GM21528 (cell line): ENCODE results near the gene MYOD1.

Experiments used
- ATAC-seq: cut with Tn5 transposase; IDR thresholded peaks from one replicate; pipeline ENCODE4 v1.9.1; 2021; ENCODE audit warnings: mild to moderate bottlenecking, moderate library complexity; ENCODE audit not compliant: unreplicated experiment, low FRiP score

MYOD1 gene

DNA sequence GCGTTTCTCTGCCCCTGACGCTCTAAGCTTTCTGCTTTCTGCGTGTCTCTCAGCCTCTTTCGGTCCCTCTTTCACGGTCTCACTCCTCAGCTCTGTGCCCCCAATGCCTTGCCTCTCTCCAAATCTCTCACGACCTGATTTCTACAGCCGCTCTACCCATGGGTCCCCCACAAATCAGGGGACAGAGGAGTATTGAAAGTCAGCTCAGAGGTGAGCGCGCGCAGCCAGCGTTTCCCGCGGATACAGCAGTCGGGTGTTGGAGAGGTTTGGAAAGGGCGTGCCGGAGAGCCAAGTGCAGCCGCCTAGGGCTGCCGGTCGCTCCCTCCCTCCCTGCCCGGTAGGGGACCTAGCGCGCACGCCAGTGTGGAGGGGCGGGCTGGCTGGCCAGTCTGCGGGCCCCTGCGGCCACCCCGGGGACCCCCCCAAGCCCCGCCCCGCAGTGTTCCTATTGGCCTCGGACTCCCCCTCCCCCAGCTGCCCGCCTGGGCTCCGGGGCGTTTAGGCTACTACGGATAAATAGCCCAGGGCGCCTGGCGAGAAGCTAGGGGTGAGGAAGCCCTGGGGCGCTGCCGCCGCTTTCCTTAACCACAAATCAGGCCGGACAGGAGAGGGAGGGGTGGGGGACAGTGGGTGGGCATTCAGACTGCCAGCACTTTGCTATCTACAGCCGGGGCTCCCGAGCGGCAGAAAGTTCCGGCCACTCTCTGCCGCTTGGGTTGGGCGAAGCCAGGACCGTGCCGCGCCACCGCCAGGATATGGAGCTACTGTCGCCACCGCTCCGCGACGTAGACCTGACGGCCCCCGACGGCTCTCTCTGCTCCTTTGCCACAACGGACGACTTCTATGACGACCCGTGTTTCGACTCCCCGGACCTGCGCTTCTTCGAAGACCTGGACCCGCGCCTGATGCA is at the start of gene MYOD1:
TSS of gene MYOD1 (plus strand) at position 544 of the 910 bp plus-strand sequence. CDS start at position 756, 212 bp downstream.
- ATAC-seq = no peak

DNA sequence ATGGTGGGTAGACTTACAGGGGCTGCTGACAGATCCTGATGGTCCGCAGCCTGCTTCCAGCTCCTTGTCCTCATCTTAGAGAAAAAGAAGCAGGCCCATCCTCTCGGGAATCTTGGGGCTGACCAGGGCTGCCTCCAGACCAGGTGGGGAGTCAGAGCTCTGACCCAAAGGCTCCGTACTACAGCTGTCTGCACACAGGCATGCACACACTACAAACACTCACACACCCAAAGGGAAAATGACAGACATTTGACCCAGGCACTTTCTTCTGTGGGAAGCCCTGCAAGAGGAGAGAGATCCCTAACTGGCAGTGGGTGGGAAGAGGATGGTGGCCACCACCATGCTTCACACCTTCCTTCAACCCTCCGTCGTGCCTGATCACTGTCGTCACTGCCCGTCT is 46.9 kb upstream of the MYOD1 start:
- no peak for ATAC-seq

DNA sequence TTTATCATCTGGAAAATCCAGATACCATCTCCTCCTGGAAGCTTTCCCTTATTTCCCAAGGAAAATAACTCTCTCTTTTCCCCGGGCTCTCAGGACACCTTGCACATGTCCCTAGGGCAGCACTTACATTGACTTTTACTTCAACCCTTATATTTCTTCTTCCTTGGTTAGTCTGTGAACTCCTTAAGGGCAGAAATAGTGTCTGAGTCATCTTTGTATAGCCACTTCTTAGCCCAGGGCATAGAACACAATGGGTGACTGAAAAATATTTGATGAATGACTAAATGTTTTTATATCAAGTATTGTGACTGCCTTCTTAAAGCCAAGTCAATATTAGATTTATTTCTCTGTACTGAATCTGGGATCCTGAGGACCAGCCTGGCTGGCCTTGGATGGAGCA is 45.4 kb upstream of the MYOD1 start:
- no peak for ATAC-seq

DNA sequence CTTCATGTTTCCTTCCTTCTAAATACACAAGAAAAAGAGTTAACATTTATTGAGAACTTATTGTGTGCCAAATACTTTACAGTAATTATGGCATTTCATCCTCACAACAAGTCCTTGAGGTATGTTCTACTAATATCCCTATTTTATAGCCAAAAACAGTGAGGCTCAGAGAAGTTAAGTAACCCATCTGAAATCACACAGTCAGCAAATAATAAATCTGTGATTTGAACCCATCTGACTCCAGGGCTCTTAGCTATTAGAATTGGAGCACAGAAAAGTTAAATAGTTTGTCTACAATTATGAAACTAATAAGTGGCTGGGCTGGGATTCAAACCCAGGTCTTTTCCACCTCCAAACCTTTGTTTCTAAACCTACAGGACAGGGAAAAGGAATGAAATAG is 36.5 kb upstream of the MYOD1 start:
- no peak for ATAC-seq

DNA sequence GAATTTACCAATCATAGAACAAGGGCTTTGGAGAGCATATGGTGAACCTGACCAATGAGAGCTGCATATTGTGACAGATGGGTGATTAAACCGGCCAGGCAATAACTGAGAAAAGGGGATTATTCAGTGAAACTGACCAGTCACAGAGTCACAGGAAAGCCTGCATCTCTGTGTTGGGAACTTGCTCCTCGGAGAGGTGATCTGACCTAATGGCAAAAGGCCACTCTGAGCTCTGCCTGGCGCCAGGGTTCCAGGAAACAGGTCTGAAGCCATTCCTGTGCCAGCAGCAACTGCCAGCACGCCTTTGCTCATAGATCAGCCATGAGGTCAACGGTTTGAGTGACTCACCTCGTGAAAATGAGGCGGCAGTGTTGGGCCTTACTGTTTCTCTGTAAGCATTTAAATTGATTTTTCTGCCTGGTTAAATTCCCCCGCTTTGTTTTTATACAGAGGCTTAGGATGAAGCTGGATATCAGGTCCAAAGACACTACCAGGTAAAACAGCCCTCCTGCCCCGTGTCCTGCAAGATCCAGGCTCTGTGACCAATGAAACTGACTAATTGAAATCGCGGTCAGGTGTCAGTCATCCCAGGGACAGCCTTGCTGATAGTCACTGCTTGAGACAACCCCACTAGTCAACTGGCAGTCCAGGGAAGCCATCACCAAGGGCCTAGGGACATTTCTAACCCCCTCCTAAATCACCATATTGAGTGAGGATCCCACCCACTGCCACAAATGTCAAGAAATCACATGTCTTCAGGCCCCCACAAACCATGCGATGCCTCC is 35.8 kb upstream of the MYOD1 start:
- ATAC-seq = no peak

DNA sequence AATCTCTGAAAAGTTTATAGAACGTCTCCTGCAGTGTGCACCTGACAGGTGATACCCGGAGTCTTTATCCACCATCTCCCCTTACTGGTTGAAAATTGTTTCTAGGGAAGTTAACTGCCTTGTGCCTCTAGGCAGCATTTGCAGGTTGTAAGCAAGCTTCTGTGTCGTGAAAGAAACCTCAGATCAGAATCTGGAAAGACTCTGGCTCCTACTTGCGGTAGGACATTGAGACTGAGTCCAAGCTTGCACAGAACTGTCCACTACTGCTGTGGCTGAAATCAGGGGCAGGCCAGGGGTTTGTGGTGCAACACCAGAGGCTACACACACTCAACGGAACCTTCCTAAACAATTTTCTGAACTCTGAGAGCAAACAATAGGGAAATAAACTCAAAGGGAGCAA is 34.8 kb upstream of the MYOD1 start:
- ATAC-seq = no peak

DNA sequence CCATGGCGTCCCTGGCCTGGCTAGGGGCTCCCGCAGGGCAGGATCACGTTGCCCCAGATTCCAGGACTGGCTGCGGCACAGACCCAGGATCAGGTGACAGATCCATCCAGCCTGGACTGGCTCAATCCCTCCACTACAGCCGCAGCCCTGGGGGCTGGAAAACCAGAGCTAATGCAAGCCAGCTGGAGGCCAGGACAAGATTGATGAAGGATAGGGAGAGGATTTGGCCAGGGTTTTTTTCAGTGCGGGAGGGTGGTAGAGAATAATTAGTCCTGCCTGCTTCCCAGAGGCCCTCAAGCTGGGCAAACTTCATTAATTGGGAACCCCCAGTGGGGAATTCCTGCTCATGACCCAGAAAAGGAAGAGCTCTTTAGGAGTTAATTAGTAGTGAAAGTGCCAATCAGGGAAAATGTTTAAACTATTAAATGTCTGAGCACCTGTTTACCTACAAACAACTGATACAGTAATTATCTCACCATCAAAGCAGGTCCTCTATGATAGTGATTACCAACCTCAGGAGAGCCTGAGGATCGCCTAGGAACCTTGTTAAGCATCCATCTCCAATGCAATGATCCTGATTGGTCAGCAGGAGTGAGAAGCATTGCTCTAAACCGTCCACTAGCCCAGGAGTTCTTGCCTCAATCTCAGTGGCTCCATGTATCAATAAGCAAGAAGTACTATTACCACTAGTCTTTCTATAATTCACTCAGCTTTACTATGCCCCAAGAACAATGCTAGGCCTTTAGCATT is 33.0 kb upstream of the MYOD1 start:
- ATAC-seq = no peak

DNA sequence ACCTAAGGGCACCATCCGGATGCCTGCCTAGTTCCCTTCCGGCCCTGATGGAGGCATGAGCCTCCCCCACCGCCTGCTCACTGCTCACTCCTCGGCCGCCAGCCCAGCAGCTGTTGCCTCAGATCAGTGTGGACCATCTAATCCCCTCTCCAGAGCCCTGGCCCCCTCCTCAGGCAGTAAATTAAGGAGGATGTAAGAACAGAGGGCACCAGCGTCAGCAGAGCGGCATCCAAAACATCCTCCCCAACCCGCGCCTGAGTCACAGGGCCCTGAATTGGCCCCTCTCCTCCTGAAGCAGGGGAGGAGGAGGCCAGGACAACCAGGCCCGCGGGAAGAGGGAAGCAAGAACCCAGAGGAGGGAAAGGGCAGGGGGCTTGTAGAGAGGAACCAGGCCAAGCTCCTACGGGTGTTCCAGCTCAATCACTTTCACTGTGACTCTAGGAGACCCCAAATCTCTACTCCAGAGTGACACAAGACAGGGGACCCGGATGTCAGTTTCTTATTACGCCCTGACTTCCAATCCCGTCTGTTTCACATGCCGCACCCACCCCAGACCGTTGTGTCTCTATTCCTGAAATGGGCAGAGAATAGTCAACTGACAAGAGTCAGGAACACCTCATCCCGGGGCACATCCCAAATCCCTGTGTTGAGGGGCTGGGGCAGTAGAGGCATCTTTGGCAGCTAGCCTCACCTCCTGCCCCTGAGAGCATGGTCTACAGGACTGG is 31.3 kb upstream of the MYOD1 start:
- no peak for ATAC-seq

DNA sequence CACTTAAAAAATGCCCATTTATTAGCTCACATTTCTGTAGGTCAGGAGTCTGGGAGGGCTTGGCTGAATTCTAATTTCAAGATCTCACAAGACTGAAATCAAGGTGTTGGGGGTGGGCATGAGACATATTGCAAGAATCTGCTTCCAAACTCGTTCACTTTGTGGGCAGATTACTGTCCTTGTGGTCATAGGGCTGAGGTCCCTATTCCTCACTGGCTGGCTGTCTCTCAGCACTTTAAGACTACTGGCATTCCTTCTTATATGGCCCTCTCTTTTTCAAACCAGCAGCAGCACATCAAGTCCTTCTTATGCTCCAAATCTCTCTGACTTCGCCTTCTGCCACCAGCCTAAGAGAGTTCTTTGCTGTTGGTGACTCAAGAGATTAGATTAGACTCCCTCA is 27.8 kb upstream of the MYOD1 start:
- no peak for ATAC-seq

DNA sequence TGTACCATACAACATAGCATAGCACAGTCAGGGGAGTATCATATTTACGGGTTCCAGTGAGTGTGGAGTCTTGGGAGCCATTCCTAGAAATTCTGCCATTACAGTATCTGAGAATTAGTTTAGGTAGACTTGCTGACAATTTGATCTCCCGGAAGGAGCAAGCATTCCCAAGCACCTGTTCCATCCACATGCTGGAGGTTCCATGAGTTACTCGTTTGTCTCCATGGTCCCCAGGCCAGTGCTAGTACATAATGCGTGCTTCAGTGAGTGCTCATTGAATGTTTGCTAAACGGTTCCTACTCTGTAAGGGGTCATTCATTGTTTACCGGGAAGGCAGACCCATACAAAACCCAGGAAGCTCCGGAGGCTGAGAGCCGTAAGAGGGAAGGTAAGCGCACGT is 27.4 kb upstream of the MYOD1 start:
- ATAC-seq = no peak

DNA sequence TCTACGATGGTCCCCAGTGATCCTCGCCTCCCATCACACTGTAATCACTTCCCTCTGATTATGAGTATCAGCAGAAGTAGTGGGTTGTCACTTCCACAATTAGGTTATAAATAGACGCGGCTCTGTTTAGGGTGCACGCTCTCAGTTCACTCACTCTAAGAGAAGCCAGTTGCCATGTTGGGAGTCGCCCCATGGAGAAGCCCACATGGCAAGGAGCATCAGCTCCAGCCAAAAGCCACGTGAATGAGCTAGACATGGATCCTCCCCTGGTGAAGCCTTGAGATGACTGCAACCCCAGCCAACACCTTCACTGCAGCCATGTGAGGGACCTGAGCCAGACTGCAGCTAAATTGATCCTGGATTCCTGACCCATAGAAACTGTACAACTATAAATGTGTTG is 26.4 kb upstream of the MYOD1 start:
- no peak for ATAC-seq

DNA sequence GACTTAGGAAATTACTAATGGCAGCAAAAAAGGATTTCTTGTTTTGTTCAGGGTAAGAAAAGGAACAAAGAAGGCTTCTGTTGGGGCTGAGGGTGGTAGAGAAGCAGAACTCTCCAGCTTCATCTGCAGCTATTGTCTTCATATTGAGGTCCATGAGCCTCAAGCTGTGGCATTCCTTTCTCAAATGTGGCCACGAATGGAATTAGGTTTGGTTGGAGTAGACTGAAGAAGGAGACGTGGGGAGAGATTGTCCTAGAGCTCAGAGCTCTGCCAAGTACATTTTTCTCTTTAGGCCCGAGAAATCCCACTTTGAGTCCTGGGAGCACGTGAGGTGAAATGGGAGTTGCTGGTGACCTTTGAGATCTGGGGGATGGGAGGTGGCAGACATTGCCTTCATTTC is 25.8 kb upstream of the MYOD1 start:
- no peak for ATAC-seq

DNA sequence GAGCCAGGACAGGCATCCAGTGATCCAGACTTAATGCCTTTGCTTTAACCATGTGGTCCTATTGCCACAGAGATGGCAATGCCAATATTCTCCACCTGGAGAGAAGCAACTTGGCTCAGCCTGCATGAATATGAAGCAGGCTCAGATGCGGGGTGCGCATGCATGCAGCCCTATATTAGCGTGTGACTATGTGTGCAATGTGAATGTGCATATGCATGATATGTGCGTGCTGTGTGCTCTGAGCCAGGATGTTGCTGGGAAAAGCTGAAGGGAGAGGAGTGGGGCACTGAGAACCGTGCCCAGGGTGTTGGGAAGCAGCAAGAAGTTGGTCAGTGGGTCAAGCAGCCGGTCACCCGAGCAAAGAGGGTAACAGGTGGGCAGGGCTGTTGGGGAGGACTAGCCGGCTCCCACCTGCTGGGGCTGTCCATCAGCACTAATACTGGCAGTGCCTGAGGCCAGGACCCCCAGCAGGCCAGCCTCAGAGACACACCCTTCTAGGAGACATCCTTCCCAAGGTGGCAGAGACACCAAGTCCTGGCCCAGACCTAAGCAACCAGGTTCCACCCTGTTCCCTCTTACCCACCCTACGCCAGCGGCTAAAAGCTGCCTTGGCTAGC is 24.8 kb upstream of the MYOD1 start:
- ATAC-seq = no peak

DNA sequence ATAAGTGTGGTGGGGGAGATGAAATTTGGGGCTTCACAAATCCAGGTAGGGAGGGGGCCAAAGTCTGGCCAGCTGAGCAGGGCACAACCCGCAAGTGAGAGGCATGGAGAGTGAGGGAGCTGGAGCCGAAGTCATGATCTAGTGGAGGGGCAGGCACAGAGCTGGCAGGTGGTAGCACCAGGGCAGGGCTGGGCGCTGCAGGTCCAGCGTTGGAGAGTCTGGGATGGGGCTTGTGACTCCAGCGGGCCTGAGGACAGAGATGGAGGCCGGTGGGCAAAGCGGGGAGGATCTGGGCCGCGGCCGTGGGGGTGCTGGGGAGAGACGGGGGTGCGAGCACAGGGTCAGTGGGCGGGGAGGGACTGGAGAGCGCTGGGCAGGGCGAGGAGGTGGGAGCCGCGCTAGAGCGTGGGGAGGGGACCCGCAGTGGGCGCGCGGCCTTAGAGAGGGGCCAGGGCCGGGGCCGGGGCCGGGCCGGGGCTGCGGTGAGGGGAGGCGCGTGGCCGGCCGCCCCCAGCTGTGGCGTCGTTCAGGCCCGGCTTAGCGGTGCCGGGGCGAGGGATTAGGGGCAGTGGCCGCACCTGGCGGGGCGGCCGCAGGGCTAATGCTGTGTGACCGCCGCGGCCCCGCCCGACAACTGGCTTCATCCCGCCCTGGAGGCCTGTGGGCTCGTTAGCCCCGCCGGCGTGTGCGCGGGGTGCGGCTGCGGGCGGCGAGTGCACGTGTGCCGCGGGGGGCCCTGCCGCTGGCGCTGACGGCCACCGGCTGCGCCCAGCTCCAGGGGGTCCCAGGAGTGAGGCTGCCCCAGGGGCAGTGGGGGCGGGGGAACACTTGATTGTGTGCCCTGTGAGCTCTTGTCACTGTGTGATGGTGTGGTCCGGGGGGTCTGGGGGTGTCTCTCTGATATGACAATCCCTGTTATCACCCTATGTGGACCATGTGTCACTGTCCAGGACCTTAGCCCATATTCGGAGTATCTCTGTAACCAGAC is 23.6 kb upstream of the MYOD1 start:
- ATAC-seq = no peak

DNA sequence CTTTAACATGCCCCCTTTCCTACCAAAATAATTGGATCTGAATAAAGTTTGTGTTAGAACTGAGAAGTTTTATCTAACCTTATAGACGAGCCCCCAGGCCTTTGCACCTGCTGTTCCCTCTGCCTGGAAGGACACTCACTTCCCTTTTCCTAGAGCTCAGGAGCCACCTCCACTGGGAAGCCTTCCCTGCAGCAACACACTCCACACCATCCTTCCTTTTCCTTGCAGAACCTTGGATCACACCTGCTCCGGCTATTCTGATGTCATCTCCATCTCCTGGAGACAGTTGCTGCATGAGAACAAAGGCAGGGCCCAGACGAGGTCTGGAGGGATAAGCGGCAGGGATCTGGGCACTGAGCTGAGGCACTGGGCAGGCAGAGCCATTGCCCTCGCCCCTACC is 22.6 kb upstream of the MYOD1 start:
- ATAC-seq = no peak

DNA sequence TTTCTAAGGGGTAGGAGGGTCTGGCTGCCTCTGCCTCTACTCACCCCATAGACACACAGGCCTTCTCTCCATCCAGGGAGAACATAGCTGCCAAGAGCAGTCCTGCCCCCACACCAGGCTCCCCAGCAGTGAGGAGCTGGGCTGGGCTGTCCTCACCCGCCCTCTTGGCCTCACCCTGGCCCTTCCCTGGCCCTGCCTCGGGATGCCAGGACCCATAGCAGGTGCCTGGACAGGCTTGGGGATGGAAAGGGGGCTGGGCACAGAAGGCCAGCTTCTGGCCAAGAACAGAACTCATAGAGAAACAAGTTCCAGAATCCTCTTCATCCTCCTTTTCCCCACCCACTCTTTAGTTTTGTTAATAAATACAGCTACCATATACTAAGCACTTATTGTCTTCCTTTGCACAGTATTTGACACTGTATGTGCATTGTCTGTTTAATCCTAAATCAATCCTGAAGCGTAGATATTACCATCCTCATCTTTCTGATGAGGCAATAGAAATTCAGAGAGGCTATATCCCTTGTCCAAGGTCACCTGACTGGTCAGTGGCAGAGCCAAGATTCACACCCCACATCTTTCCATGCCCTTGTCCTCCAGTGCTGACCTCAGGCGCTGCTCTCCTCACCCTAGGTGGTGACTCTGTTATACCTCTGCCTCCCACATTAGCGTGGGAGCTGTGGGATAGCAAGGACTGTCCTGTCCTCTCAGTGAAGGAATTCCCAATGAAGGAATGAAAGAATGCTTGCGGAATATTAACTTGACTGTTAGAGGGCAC is 22.0 kb upstream of the MYOD1 start:
- no peak for ATAC-seq

DNA sequence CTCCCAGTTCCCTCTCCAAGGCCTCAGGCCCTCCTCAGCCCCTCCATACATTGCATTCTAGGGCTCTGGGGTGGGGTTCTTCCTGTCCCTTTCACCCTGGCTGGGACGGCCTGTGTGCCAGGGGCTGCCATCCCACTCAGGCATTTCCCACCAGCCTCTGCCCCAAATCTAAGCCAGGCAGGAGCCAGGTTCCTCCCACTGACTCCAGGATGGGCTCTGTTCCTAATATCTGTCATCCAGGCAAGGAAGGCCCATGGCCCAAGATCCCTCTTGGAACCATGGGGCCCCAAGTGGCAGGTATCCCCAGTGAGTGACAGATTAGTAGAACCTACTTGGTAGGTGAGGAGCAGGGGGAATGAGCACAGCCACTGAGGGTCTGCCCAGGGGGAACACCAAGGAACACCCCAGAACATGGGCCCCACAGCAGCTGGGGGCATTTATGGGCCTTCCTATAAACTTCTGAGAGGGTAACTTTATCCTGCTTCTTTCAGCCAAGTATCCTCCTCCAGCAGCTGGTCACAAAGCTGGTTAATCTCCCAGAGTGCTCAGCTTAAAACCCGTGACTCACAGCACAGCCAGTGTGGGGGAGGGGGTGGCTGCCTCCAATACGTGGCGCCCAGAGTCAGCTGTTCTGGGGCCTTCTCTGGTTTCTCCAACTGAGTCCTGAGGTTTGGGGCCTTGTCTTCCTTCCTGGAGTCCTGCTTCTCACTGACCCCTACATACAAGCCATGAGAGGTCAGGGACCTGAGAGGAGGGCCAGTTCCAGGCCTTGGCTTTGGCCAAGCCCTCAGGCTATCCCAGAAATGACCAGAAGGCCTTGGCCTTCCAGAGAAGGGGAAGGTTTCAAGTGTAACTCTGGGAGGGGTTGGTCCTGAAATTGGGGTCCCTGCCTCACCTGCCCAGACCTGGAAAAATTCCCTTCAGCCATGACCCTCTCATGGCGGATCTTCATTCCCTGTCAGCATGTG is 19.9 kb upstream of the MYOD1 start:
- no peak for ATAC-seq
